HL-60 (cell line): ENCODE data around the gene LIMS1.

Experiments
- DNase-seq, 2 experiments: peaks; one replicate each; pipeline ENCODE4 v3.0.0-alpha.2; 2010 to 2020; ENCODE audit warnings: low read depth in 1 of 2, low spot score in 1 of 2
- H3K27ac ChIP-seq: fragments of 250-450 bp; sonication (Bioruptor Pico); replicated peaks from 2 replicates; pipeline ENCODE4 v1.5.1; 2020; ENCODE audit warnings: mild to moderate bottlenecking, moderate library complexity
- H3K27me3 ChIP-seq: fragments of 250-450 bp; sonication (Bioruptor Pico); 2 replicates; pipeline ENCODE4 v1.5.1; 2021; ENCODE audit warnings: mild to moderate bottlenecking, moderate library complexity; ENCODE audit not compliant: insufficient read depth, poor library complexity, severe bottlenecking
- H3K4me3 ChIP-seq: replicated peaks from 2 replicates; pipeline ENCODE4 v1.5.1; 2011; ENCODE audit warnings: mild to moderate bottlenecking, control low read depth, low read length; ENCODE audit not compliant: insufficient read depth
- CTCF ChIP-seq: IDR thresholded peaks from one replicate; pipeline ENCODE4 v1.5.1; 2011; ENCODE audit warnings: low read length, control low read depth, inconsistent platforms; ENCODE audit not compliant: insufficient read depth
- GABPA ChIP-seq: IDR thresholded peaks from 2 replicates; pipeline ENCODE4 v1.6.1; 2012; ENCODE audit warnings: low read depth
- POLR2AphosphoS5 ChIP-seq: IDR thresholded peaks from 2 replicates; pipeline ENCODE4 v1.6.1; 2012; ENCODE audit warnings: low read depth
- REST ChIP-seq: IDR thresholded peaks from 2 replicates; pipeline ENCODE4 v1.6.1; 2012; ENCODE audit warnings: low read depth; ENCODE audit not compliant: insufficient replicate concordance
- SPI1 ChIP-seq: IDR thresholded peaks from 2 replicates; pipeline ENCODE4 v1.6.1; 2012; ENCODE audit warnings: low read depth, mild to moderate bottlenecking, borderline replicate concordance

LIMS1 gene

GRCh38 chr2:108691447-108691846 lies 157.2 kb downstream of the LIMS1 start:
- TF ChIP-seq CTCF (no peak), REST (no peak), SPI1 (no peak), POLR2AphosphoS5 (no peak), GABPA (no peak)
- no peak overlapping the region for H3K27ac ChIP-seq

GRCh38 chr2:108701208-108701607 lies 166.9 kb downstream of the LIMS1 start:
- DNase-seq: no peak
- Histone ChIP-seq H3K4me3 (no peak overlapping the region), H3K27me3 (no peaks in the 10 kb centered on the region), H3K27ac (no peak overlapping the region)
- no peak for TF ChIP-seq POLR2AphosphoS5
- no peak for TF ChIP-seq GABPA
- TF ChIP-seq CTCF: no peak
- no peak for TF ChIP-seq SPI1
- TF ChIP-seq REST: no peak

More at GRCh38 chr2:108691447-108691846, 157.2 kb downstream of the LIMS1 start:
- no peak overlapping the region for H3K4me3 ChIP-seq
- H3K27me3 ChIP-seq: no peaks in the 10 kb centered on the region
- DNase-seq: no peak

GRCh38 chr2:108701806-108702205 lies 167.5 kb downstream of the LIMS1 start:
- H3K4me3 ChIP-seq: no peak overlapping the region
- DNase-seq: no peak
- no peak for TF ChIP-seq GABPA
- TF ChIP-seq POLR2AphosphoS5: no peak
- TF ChIP-seq CTCF: no peak
- TF ChIP-seq REST: no peak
- TF ChIP-seq SPI1: no peak
- H3K27me3 ChIP-seq: no peaks in the 10 kb centered on the region
- H3K27ac ChIP-seq: no peak overlapping the region
